GM06990 (cell line): ENCODE results near the gene IGFBP3.

Experiments used
- DNase-seq: peaks from one replicate; pipeline ENCODE4 v3.0.0-alpha.2; 2011; ENCODE audit not compliant: insufficient read length; ENCODE audit errors: extremely low read depth
- H3K27me3 ChIP-seq: replicated peaks from 2 replicates; pipeline ENCODE4 v1.6.0; 2011; ENCODE audit warnings: low read length; ENCODE audit not compliant: control insufficient read depth, insufficient read depth
- H3K36me3 ChIP-seq: 2 replicates; pipeline ENCODE4 v1.5.1; 2011; ENCODE audit warnings: low read length; ENCODE audit not compliant: control insufficient read depth, insufficient read depth
- H3K4me3 ChIP-seq: replicated peaks from 2 replicates; pipeline ENCODE4 v1.5.1; 2011; ENCODE audit warnings: low read depth, mild to moderate bottlenecking, control low read depth, low read length
- CTCF ChIP-seq: IDR thresholded peaks from 2 replicates; pipeline ENCODE4 v1.5.1; 2011; ENCODE audit warnings: low read length, control low read depth, mild to moderate bottlenecking, inconsistent platforms; ENCODE audit not compliant: insufficient read depth, poor library complexity, severe bottlenecking

The IGFBP3 gene

GRCh38 chr7:45873355-45873754, 47.7 kb downstream of the IGFBP3 start:
- Histone ChIP-seq H3K4me3 (no peak overlapping the region), H3K27me3 (no peaks in the 10 kb centered on the region), H3K36me3 (no peaks in the 10 kb centered on the region)
- no peak for DNase-seq
- TF ChIP-seq CTCF: no peak

- no peak for TF ChIP-seq CTCF
- no peak for DNase-seq
- Histone ChIP-seq H3K4me3 (no peak within 1 kb of the TSS), H3K36me3 (no peaks in the 10 kb centered on the region), H3K27me3 (no peaks in the 10 kb centered on the region)
Observed at GRCh38 chr7:45873035-45873354, 48.1 kb downstream of the IGFBP3 start, which contains the start of gene CCDC201. Gene CCDC201, minus strand, starts transcription at chr7:45873082. Its CDS starts 75 bp downstream, at chr7:45873007.

GRCh38 chr7:45872116-45873034, 48.7 kb downstream of the IGFBP3 start:
- no peak for DNase-seq
- Histone ChIP-seq H3K36me3 (no peaks in the 10 kb centered on the region), H3K4me3 (no peak overlapping the region), H3K27me3 (no peaks in the 10 kb centered on the region)
- TF ChIP-seq CTCF: peak; percentile 94

- no peak for TF ChIP-seq CTCF
- Histone ChIP-seq H3K4me3 (no peak overlapping the region), H3K36me3 (no peaks in the 10 kb centered on the region), H3K27me3 (peaks cover 3% of the 10 kb centered on the region; the same call in 1 of the 2 replicates)
- no peak for DNase-seq
Observed at GRCh38 chr7:45869426-45869825, 51.6 kb downstream of the IGFBP3 start.

- no peak for TF ChIP-seq CTCF
- peaks cover 4% of the 10 kb centered on the region; the same call in 1 of the 2 replicates for H3K27me3 ChIP-seq
- H3K36me3 ChIP-seq: no peaks in the 10 kb centered on the region
Observed at GRCh38 chr7:45867471-45867870, 53.6 kb downstream of the IGFBP3 start.

More at GRCh38 chr7:45867471-45867870, 53.6 kb downstream of the IGFBP3 start:
- no peak for DNase-seq
- no peak overlapping the region for H3K4me3 ChIP-seq
